GM21737 (cell line): ENCODE results near the gene RAD51.

ENCODE experiments used
- ATAC-seq: cut with Tn5 transposase; IDR thresholded peaks from one replicate; pipeline ENCODE4 v1.9.1; 2021; ENCODE audit warnings: mild to moderate bottlenecking, moderate library complexity; ENCODE audit not compliant: unreplicated experiment

The RAD51 gene

DNA sequence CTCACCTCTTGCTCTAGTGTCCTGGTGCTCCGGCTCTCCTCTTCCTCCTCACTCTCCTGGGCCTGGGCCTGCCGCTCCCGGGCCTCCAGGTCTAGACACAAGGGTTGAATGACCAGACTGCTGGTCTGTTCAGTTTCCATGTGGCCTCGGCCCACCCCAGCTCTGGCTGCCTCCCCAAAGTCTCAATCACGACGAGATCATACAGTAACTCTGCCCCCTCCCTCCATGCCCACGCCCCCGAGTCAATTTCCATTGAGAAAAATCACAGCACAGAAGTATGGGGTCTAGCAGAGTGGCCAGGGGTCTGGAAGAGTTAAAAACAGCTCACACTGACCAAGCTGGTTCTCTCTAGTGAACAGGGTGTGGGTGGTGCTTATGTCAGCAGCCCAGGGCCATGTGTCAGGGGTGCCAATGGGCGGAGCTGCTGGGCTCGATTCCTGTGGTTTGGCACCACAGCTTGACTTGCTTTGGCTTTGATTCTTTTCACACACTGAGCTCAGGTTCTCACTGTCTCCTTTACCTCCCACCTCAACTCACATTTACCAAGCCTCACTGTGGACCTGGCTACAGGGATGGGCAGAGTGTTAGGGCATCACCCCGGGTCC is 81.7 kb downstream of the RAD51 start:
- ATAC-seq, result no peak
